ENCODE data around the gene FADS1.

GRCh38 chr11:61773356-61773755 lies 43.4 kb downstream of the FADS1 start:
- TF ChIP-seq CTCF (conservative IDR thresholded peaks at IDR 0.05; ENCODE audit: low read depth, low read length) (no peak), EZH2 (IDR thresholded peaks at IDR 0.05; ENCODE audit: borderline replicate concordance, low read depth, low read length, poor library complexity, severe bottlenecking) (no peak)

Data from A673 (cell line).